Measurements from ENCODE around the gene NR6A1. TPM values are rescaled to one million over a fixed set of nuclear protein-coding genes. Genes with fewer than 3 reads are reported as not detected.

Gene NR6A1
- total and polyA plus RNA-seq, 2 of the 8 experiments (the other 6 are each of a cell fraction or from before 2014, with no cell fraction given) = 93.2 to 237 TPM

- no peak overlapping the region for H2BK20ac ChIP-seq (ENCODE audit: low read length)
- H3K18ac ChIP-seq (ENCODE audit: extremely low read depth, low read length) = no peak overlapping the region
- H3K56ac ChIP-seq (replicated peaks; ENCODE audit: insufficient read length, low read depth, low read length) = no peak overlapping the region
- CTCF ChIA-PET (ENCODE audit: partially characterized antibody) = interaction anchor here (0.9 to 2.4 kb wide), 6 partner anchors 13 to 155 kb away, joined by 3 to 12 read pairs (median 3); no protein-coding TSS in a partner anchor
- no peak overlapping the region for H4K91ac ChIP-seq (replicated peaks; ENCODE audit: insufficient read length, low read length)
- no peak overlapping the region for H3K4me3 ChIP-seq (ENCODE audit: extremely low read depth in 1 of 4, insufficient read depth in 2 of 4, low read depth in 3 of 4, low read length in 4 of 4)
- H4K20me1 ChIP-seq (replicated peaks in 1 of 2; ENCODE audit: control insufficient read depth in 1 of 2, insufficient read depth in 2 of 2, low read length in 2 of 2) = no peaks in the 10 kb centered on the region
- no peak overlapping the region for H3K4me2 ChIP-seq (ENCODE audit: insufficient read depth in 1 of 2, low read depth in 2 of 2, low read length in 2 of 2)
- no peak overlapping the region for H2BK5ac ChIP-seq (ENCODE audit: low read depth, low read length)
- no peak for TF ChIP-seq TBP (IDR thresholded peaks at IDR 0.05; ENCODE audit: low read depth, low read length)
- no peaks in the 10 kb centered on the region for H3K9me3 ChIP-seq (ENCODE audit: insufficient read depth in 2 of 2, low read depth in 1 of 2, low read length in 1 of 2)
- peaks cover 2 to 41% of the 10 kb centered on the region in 2 experiments; a peak in 2 of 4 replicates for H3K79me2 ChIP-seq (ENCODE audit: control insufficient read depth in 1 of 2, insufficient read depth in 2 of 2, low read length in 2 of 2)
- no peak overlapping the region for H3K23ac ChIP-seq (ENCODE audit: insufficient read length)
- WGBS, 2 experiments (ENCODE audit: extremely low coverage in 1 of 2, insufficient coverage in 1 of 2, insufficient read length in 1 of 2, insufficient replicate concordance in 2 of 2, low coverage in 1 of 2, low lambda C conversion rate in 2 of 2, missing lambda C conversion rate in 1 of 2) = 85% methylated on average over 3 of the region's 3 CpGs; no CpG with 5 or more reads in 1 of the 2 experiments
- H2AFZ ChIP-seq (ENCODE audit: low read length) = no peak overlapping the region
- 0 out of 8 replicates have a peak, but pooled peaks cover 0 to 3% (median 0%) of the 10 kb centered on the region in 4 experiments for H3K36me3 ChIP-seq (ENCODE audit: control insufficient read depth in 2 of 4, insufficient read depth in 4 of 4, low read length in 3 of 4)
- no peak overlapping the region for H2BK15ac ChIP-seq (ENCODE audit: low read length)
- H3K9ac ChIP-seq (replicated peaks in 1 of 4; ENCODE audit: extremely low read depth in 1 of 4, low read depth in 3 of 4, low read length in 3 of 4) = no peak overlapping the region
- H4K8ac ChIP-seq (ENCODE audit: extremely low read depth, insufficient read depth, low read length) = no peak overlapping the region
- POLR2A ChIA-PET (ENCODE audit: partially characterized antibody) = interaction anchor here (1.6 to 2.0 kb wide), 2 partner anchors 9 to 59 kb away, joined by 3 to 7 read pairs; no protein-coding TSS in a partner anchor
- H3K27ac ChIP-seq (ENCODE audit: low read depth, low read length) = no peak overlapping the region
- FAIRE-seq (no peak), DNase-seq (ENCODE audit: low read depth in 1 of 2, low spot score in 2 of 2) (no peak)
- no peaks in the 10 kb centered on the region for H3K23me2 ChIP-seq (ENCODE audit: low read depth, low read length)
- peaks cover 0 to 4% (median 1%) of the 10 kb centered on the region in 4 experiments; a peak in 4 of 7 replicates for H3K4me1 ChIP-seq (replicated peaks in 1 of 4; ENCODE audit: control insufficient read depth in 3 of 4, insufficient read depth in 4 of 4, low read length in 3 of 4)
- H2BK12ac ChIP-seq (ENCODE audit: low read depth, low read length) = no peak overlapping the region
- H3K79me1 ChIP-seq (ENCODE audit: low read depth, low read length) = peaks cover 4% of the 10 kb centered on the region; the same call in 1 of the 2 replicates
- no peak overlapping the region for H3K4ac ChIP-seq (replicated peaks; ENCODE audit: insufficient read length, low read depth, low read length)
- H4K5ac ChIP-seq (ENCODE audit: insufficient read length, low read depth, low read length) = no peak overlapping the region
- H3K27me3 ChIP-seq (replicated peaks in 1 of 4; ENCODE audit: control insufficient read depth in 3 of 4, extremely low read depth in 1 of 4, insufficient read depth in 3 of 4, low read length in 3 of 4) = no peaks in the 10 kb centered on the region
- no peak overlapping the region for H2AK5ac ChIP-seq (ENCODE audit: low read depth, low read length)
- no peak overlapping the region for H3K14ac ChIP-seq (ENCODE audit: insufficient read length)
- no peak overlapping the region for H2BK120ac ChIP-seq (replicated peaks; ENCODE audit: low read depth, low read length)
Observed at GRCh38 chr9:124557895-124558294, 213.2 kb downstream of the NR6A1 start.

All from H1 (cell line).